GM12878 (cell line): ENCODE measurements around the gene CORO1C. TPM values are rescaled to one million over a fixed set of nuclear protein-coding genes. Genes with fewer than 3 reads are reported as not detected.
A peak's percentile ranks its signal among the peaks of the same experiment; 100 is the strongest.

Experiments used
- FOXK2 ChIP-seq: fragments of 450-650 bp; IDR thresholded peaks from 2 replicates; pipeline ENCODE4 v1.6.1; 2017; ENCODE audit warnings: mild to moderate bottlenecking, moderate library complexity
- GABPA ChIP-seq: IDR thresholded peaks from 2 replicates; pipeline ENCODE4 v1.6.1; 2014; ENCODE audit warnings: antibody characterized with exemption, low read depth, mild to moderate bottlenecking, inconsistent platforms
- HCFC1 ChIP-seq: fragments of 150-350 bp; IDR thresholded peaks from 2 replicates; pipeline ENCODE4 v1.6.1; 2014; ENCODE audit warnings: low read length
- HDAC6 ChIP-seq: fragments of 200-600 bp; sonication (generic); IDR thresholded peaks from one replicate; pipeline ENCODE4 v1.8.0; 2017; ENCODE audit warnings: antibody characterized with exemption; ENCODE audit not compliant: unreplicated experiment
- HDGF ChIP-seq: fragments of 450-650 bp; IDR thresholded peaks from 2 replicates; pipeline ENCODE4 v1.6.1; 2016; ENCODE audit warnings: antibody characterized with exemption
- MYC ChIP-seq: IDR thresholded peaks from 2 replicates; pipeline ENCODE4 v1.6.1; 2011; ENCODE audit warnings: mild to moderate bottlenecking, low read length, moderate library complexity, inconsistent platforms; ENCODE audit not compliant: insufficient read depth, insufficient replicate concordance, insufficient read length, severe bottlenecking
- NRF1 ChIP-seq: conservative IDR thresholded peaks from 2 replicates; pipeline ENCODE4 v1.6.1; 2011; ENCODE audit warnings: mild to moderate bottlenecking, low read depth, low read length, improper control_type of control experiment
- PAX8 ChIP-seq: fragments of 450-650 bp; IDR thresholded peaks from 2 replicates; pipeline ENCODE4 v1.6.1; 2017; ENCODE audit warnings: mild to moderate bottlenecking, moderate library complexity
- PML ChIP-seq: IDR thresholded peaks from 2 replicates; pipeline ENCODE4 v1.6.1; 2012; ENCODE audit warnings: low read length, inconsistent platforms
- POU2F2 ChIP-seq: IDR thresholded peaks from 3 replicates; pipeline ENCODE4 v1.6.1; 2011; ENCODE audit warnings: low read depth, mild to moderate bottlenecking, low read length, borderline replicate concordance
- RCOR1 ChIP-seq: conservative IDR thresholded peaks from 2 replicates; pipeline ENCODE4 v1.6.1; 2012; ENCODE audit warnings: low read depth, low read length, improper control_type of control experiment
- SMAD5 ChIP-seq: IDR thresholded peaks from 2 replicates; pipeline ENCODE4 v1.6.1; 2016; ENCODE audit warnings: antibody characterized with exemption, low read depth
- SMC3 ChIP-seq: IDR thresholded peaks from 2 replicates; pipeline ENCODE4 v1.6.1; 2011; ENCODE audit warnings: low read length, improper control_type of control experiment, borderline replicate concordance
- TAF1 ChIP-seq: IDR thresholded peaks from 2 replicates; pipeline ENCODE4 v1.6.1; 2011; ENCODE audit warnings: mild to moderate bottlenecking, low read depth, low read length, borderline replicate concordance
- TCF12 ChIP-seq: IDR thresholded peaks from 2 replicates; pipeline ENCODE4 v1.6.1; 2011; ENCODE audit warnings: low read depth, mild to moderate bottlenecking, low read length
- ZNF274 ChIP-seq: IDR thresholded peaks from one replicate; pipeline ENCODE4 v1.8.0; 2011; ENCODE audit not compliant: insufficient read length, insufficient read depth
- ZSCAN29 ChIP-seq: fragments of 450-650 bp; IDR thresholded peaks from 2 replicates; pipeline ENCODE4 v1.6.1; 2017; ENCODE audit warnings: mild to moderate bottlenecking, moderate library complexity
- polyA plus RNA-seq, 11 experiments: library from polyadenylated mRNA; depleted of rRNA in 4 of 11; unstranded in 6 of 11; stranded (reverse) in 5 of 11; fragments of >200 nt; fragmentation: Nextera tagmentation in 4 of 11; fragmentation: Illumina TruSeq in 1 of 11; extraction: Ambion mirVana in 4 of 11; extraction: Trizol in 1 of 11; gene quantifications; 1 replicate in 1 of 11; 2 replicates in 10 of 11; pipeline versions ENCODE4 v1.2.1 to v1.2.3, GENCODE V29; 2011 to 2016; ENCODE audit warnings: inconsistent platforms in 2 of 11, missing spikeins in 2 of 11, low read depth in 1 of 11
- total RNA-seq, 4 experiments: library from RNA; depleted of rRNA in 3 of 4; stranded (reverse); fragments of >200 nt in 3 of 4; fragmentation: Illumina TruSeq in 1 of 4; extraction: Trizol in 1 of 4; gene quantifications; 2 replicates each; pipeline versions ENCODE4 v1.2.1 to v1.2.3, GENCODE V29; 2013 to 2021
- TF ChIP-seq, protein P1 (sequence below): IDR thresholded peaks from 2 replicates; pipeline ENCODE4 v1.6.1; 2011; ENCODE audit warnings: borderline replicate concordance, low read depth, mild to moderate bottlenecking, moderate library complexity, low read length; ENCODE audit not compliant: insufficient read depth, poor library complexity, severe bottlenecking
- TF ChIP-seq, protein P2 (sequence below): fragments of 450-650 bp; IDR thresholded peaks from 2 replicates; pipeline ENCODE4 v1.6.1; 2017; ENCODE audit warnings: mild to moderate bottlenecking
- TF ChIP-seq, protein P3 (sequence below): IDR thresholded peaks from 2 replicates; pipeline ENCODE4 v1.6.1; 2012; ENCODE audit warnings: low read depth, low read length, improper control_type of control experiment
- TF ChIP-seq, protein P4 (sequence below): fragments of 450-650 bp; IDR thresholded peaks from 2 replicates; pipeline ENCODE4 v1.6.1; 2017; ENCODE audit warnings: antibody characterized with exemption, mild to moderate bottlenecking, moderate library complexity
- TF ChIP-seq, protein P5 (sequence below): IDR thresholded peaks from 2 replicates; pipeline ENCODE4 v1.6.1; 2012; ENCODE audit warnings: low read depth, low read length, improper control_type of control experiment

Gene CORO1C
- total and polyA plus RNA-seq, 10 of the 15 experiments (the other 5 are each of a cell fraction or from before 2014, with no cell fraction given), result 52.7 to 254 (median 171) TPM

DNA sequence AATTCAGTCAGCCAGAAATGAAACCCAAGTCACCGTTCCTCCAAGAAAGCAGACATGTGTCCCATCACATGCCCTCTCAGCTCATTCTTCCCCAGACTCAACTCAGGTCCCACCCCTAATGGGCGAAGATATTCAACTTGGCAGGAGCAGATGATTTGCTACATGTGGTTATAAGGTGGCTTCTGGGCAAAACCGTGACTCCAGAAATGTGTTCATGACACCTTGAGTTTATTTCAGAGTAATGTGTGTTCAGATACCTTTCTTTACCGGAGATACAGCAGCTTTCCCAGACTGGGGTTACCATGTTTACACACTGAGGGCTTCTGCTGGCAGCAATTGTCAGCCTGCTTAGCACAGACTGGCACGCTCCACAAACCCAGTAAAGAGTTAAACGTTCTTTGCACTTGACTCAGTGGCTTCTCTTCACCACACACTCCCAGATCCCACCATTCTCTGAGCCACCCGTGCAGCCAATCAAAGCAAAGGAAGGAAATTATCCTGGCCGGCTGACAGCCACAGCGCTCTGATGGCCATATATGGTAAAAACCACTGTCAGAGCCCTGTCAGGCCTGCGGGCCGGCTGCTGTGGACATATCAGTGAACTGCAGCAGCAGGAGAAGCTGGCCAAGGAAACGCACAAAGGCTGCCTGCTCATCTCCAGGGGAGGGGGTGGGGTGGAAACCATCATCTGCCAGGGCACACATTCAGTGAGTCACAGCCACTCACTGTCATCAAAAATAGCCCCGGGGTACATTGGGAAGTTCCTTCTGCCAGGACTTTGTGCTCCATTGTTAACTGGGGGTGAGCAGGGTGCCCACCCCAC is 39.9 kb downstream of the CORO1C start (continued):
- no peak for TF ChIP-seq ZNF274
- TF ChIP-seq HDAC6, result no peak
- peak; percentile 20; the same call in 1 of the 2 replicates for TF ChIP-seq SMC3
- TF ChIP-seq, protein P1, sequence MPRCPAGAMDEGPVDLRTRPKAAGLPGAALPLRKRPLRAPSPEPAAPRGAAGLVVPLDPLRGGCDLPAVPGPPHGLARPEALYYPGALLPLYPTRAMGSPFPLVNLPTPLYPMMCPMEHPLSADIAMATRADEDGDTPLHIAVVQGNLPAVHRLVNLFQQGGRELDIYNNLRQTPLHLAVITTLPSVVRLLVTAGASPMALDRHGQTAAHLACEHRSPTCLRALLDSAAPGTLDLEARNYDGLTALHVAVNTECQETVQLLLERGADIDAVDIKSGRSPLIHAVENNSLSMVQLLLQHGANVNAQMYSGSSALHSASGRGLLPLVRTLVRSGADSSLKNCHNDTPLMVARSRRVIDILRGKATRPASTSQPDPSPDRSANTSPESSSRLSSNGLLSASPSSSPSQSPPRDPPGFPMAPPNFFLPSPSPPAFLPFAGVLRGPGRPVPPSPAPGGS, result no peak
- TF ChIP-seq TCF12, result peak; percentile 40; the same call in 1 of the 2 replicates
- TF ChIP-seq POU2F2, result peak; percentile 59; the same call in 1 of the 3 replicates
- no peak; the same call in 1 of the 2 replicates for TF ChIP-seq HCFC1
- TF ChIP-seq, protein P2, sequence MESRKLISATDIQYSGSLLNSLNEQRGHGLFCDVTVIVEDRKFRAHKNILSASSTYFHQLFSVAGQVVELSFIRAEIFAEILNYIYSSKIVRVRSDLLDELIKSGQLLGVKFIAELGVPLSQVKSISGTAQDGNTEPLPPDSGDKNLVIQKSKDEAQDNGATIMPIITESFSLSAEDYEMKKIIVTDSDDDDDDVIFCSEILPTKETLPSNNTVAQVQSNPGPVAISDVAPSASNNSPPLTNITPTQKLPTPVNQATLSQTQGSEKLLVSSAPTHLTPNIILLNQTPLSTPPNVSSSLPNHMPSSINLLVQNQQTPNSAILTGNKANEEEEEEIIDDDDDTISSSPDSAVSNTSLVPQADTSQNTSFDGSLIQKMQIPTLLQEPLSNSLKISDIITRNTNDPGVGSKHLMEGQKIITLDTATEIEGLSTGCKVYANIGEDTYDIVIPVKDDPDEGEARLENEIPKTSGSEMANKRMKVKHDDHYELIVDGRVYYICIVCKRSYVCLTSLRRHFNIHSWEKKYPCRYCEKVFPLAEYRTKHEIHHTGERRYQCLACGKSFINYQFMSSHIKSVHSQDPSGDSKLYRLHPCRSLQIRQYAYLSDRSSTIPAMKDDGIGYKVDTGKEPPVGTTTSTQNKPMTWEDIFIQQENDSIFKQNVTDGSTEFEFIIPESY, result peak; percentile 86
- TF ChIP-seq ZSCAN29, result no peak
- TF ChIP-seq, protein P3, sequence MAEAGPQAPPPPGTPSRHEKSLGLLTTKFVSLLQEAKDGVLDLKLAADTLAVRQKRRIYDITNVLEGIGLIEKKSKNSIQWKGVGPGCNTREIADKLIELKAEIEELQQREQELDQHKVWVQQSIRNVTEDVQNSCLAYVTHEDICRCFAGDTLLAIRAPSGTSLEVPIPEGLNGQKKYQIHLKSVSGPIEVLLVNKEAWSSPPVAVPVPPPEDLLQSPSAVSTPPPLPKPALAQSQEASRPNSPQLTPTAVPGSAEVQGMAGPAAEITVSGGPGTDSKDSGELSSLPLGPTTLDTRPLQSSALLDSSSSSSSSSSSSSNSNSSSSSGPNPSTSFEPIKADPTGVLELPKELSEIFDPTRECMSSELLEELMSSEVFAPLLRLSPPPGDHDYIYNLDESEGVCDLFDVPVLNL, result no peak
- TF ChIP-seq MYC, result no peak
- TF ChIP-seq, protein P4, sequence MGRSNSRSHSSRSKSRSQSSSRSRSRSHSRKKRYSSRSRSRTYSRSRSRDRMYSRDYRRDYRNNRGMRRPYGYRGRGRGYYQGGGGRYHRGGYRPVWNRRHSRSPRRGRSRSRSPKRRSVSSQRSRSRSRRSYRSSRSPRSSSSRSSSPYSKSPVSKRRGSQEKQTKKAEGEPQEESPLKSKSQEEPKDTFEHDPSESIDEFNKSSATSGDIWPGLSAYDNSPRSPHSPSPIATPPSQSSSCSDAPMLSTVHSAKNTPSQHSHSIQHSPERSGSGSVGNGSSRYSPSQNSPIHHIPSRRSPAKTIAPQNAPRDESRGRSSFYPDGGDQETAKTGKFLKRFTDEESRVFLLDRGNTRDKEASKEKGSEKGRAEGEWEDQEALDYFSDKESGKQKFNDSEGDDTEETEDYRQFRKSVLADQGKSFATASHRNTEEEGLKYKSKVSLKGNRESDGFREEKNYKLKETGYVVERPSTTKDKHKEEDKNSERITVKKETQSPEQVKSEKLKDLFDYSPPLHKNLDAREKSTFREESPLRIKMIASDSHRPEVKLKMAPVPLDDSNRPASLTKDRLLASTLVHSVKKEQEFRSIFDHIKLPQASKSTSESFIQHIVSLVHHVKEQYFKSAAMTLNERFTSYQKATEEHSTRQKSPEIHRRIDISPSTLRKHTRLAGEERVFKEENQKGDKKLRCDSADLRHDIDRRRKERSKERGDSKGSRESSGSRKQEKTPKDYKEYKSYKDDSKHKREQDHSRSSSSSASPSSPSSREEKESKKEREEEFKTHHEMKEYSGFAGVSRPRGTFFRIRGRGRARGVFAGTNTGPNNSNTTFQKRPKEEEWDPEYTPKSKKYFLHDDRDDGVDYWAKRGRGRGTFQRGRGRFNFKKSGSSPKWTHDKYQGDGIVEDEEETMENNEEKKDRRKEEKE, result no peak
- 0 out of 2 replicates have a peak, but pooled peaks have one; percentile 62 for TF ChIP-seq PML
- peak; percentile 66; the same call in 1 of the 2 replicates for TF ChIP-seq TAF1
- peak; percentile 37; the same call in 1 of the 2 replicates for TF ChIP-seq SMAD5
- no peak; the same call in 1 of the 2 replicates for TF ChIP-seq FOXK2
- TF ChIP-seq, protein P5, sequence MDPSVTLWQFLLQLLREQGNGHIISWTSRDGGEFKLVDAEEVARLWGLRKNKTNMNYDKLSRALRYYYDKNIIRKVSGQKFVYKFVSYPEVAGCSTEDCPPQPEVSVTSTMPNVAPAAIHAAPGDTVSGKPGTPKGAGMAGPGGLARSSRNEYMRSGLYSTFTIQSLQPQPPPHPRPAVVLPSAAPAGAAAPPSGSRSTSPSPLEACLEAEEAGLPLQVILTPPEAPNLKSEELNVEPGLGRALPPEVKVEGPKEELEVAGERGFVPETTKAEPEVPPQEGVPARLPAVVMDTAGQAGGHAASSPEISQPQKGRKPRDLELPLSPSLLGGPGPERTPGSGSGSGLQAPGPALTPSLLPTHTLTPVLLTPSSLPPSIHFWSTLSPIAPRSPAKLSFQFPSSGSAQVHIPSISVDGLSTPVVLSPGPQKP, result peak; percentile 68
- TF ChIP-seq PAX8, result no peak
- no peak for TF ChIP-seq NRF1
- no peak for TF ChIP-seq HDGF
- TF ChIP-seq RCOR1, result 0 out of 2 replicates have a peak, but pooled peaks have one; percentile 28
- TF ChIP-seq GABPA, result no peak
